ENCODE data around the gene FPGS.
"Not testable (repeated sequence)": the region's sequence is repeated elsewhere in the genome, so short reads cannot be mapped to it uniquely, and the experiment has no call there.

Gene FPGS

DNA sequence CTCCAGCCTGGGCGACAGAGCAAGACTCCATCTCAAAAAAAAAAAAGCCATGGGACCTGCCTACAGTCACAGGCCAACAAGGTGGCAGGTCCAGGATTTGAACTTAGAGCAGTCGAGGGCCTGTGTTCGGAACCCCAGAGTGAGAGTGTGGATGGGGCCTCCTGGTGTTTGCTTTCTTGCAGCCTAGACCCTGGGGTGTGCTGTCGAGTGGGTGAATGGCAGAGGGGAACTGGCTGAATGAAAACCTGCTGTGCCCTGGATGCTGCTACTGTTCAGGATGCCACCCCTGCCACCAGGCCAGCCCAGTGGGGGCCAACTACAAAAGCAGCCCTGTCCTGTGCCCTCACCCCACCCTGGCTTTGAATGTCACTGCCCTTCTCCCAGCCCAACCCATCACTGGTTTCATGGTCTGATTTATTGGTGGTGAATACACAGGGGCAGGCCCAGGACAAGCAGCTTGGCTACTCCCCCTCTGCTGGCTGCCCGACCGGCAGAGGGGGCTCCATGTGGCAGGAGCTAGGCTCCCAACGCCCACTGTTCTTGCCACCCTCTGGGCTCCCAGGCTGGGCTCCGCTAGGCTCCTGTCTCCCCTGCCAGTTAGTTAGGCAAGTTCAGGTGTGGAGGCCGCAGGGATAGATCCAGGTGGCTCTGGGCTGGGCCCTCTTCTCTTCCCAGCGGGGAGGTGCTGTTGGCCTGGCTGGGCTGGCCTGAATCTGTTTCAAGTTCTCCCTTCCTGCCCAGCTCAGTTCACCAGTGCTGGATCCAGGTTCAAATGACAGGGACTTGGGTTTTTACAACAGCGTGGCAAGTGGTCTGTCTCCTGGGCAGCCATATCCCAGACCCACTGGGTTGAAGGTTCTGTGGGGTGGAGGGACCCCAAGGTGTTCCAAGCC is 12.2 kb downstream of the FPGS start:
- DNase-seq, result no peak

DNA sequence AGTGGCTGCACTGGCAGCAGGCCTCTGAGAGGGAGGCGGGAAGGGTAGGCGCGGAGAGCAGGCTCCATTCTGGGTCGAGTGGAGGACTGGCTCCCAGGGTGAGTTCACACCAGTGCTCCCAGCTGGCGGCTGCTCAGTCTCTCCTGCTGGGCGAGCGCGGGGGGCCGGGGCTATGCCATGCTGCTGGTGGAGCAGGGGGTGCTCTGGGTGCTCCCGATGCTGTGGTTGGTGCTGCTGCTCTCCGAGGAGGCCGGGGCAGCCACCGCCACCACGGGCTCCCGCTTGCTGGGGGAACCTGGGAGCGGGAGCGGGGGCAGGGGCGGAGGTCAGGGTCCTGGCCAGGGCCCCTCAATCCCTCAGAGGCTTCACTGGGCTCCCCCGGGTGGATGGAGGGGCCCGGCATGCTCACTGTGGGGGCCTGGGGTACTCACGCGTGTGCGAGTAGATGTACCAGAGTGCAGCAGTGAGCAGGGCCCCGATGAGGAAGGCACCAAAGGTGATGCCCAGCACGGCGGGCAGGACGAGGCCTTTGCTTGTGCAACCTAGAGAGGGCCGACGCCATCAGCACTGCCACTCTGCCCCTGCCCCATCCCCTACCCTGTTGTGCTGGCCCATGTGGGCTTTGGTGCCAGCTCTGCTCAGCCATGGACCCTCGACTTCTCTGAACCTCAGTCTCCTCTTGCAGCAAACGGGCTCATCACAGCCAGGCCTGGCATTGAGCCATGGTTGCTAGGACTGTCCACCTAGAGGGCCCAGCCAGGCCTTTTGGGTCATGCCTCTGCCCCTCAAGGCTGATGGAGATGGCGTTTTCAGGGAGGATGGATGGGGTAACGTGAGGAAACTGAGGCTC is 13.1 kb downstream of the FPGS start:
- no peak for DNase-seq

DNA sequence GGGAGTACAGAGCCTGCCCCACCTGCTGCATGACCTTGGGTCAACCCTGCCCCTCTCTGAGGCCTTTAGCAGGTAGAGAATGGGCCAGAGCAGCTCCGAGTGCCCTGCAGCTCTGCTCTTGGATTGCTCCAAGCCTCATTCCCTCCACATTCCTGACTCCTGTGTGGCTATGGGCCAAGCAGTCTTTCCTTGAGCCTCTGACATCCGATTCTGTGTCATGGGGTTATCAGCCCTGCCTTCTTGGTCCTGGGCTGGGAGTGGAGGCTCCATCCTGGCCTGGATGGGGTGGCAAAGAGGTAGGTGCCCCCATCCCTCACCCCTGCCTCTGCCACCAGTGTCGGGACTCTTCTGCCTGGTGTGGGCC is 13.7 kb downstream of the FPGS start:
- DNase-seq, result no peak

DNA sequence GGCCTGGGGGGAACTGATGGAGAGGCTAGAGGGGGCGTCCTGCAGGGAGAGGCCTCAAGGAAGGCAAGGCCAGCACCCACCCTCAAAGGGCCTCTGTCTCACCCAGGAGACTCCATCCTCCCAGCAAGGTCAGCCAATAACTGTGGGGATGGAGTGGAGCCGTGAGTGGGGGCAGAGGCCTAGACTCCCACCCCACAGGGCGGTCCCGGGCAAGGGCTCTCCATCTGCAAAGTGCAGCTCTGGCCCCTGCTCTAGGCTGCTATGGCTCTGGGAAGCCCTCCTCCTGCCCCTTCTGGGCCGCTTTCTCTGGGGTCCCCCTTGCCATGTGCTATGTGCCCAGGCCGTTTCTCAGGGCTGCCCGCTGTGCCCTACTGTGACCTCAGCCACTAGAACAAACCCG is 14.0 kb downstream of the FPGS start:
- no peak for DNase-seq

DNA sequence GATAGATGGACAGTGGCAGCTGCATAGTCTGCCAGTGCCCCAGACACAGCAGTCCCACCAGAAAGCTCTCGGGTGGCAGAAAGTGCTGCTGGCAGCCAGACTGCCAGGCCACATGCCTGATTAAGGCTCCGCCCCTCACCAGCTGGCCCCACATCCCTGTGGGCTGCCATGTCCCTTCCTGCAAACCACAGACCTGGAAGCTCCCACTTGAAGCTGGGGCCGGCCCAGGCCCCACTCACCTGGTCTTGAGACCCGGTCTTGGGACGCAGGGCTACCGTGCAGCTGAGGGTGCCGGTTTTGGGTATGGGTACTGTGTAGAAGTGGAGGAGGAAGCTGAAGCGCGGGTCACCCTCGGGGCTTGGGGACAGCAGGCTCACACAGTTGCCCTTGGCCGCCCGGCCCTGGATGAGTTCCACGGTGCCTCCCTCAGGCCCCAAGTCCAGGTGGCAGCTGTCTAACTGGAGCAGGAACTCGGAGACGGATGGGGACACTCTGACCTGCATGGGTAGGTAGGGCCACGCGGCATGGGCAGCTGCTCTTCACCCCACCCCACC is 15.3 kb downstream of the FPGS start:
- DNase-seq, result no peak

DNA sequence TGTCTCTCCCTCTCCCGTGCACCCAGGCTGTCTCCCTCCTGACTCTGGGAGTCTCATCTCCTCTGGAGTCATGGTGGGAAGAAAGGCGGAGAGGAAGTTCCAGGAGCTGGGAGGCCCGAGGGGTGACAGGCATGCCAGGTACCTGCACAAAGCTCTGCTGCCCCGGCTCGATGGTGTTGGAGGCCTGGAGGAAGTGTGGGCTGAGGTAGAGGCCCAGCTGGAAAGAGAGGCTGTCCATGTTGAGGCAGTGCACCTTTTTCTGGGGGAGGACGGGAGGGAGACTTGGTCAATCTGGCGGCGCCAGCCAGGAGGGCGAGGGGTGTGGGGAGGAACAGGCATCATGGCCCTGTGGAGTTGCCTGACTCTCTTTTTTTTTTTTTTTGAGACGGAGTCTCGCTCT is 15.9 kb downstream of the FPGS start:
- DNase-seq, result no peak

DNA sequence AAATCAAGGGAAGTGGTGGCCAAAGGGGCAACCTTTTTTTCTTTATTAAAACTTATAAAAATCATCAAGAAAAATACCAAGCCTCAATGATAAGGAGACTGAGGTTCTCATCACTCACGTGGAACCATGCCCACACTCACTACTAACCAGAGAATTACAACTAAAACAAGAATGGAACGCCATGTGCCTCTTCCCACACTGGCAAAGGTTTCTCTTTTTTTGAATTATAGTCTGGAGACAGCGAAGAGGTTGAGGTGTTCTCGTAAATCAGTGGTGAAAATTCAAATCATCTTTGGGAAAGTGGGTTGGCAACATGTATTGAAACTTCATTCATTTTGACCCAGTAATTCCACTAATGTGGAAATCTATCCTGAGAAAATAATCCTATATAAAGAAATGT is 19.4 kb downstream of the FPGS start:
- no peak for DNase-seq

DNA sequence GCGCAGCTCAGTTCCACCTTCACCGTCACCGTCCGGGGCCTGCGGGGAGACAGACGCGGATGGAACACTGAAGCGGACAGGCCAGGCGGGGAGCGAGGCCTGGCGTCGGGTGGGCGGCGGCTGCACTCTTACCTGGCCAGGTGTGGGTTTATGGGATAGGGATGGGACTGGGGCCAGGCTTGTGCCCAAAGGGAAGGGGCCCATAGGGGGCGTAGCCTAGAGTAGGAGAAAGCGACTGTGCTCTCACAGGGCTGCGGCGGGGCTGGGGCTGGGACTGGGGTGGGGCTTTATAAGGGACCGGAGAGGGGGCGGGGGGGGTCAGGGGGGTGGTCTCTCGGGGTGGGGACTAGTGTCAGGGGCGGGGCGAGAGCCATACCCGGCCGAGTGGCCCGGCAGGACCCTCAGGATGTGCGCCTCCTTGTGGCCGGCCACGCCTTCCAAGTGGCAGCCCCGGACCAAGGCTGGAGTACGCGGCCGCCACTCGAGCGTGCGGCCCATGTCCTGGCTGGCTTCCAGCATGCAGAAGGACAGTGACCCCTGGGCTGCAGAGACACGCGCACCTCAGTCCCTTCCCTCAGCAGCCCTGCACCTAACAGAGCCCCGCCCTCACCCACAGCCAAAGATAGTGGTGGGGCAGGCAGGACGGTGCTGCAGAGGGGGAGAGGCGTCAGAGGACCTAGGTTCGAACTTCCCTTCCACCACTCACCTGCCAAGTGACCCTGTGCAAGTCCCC is 22.8 kb downstream of the FPGS start:
- DNase-seq, result no peak

DNA sequence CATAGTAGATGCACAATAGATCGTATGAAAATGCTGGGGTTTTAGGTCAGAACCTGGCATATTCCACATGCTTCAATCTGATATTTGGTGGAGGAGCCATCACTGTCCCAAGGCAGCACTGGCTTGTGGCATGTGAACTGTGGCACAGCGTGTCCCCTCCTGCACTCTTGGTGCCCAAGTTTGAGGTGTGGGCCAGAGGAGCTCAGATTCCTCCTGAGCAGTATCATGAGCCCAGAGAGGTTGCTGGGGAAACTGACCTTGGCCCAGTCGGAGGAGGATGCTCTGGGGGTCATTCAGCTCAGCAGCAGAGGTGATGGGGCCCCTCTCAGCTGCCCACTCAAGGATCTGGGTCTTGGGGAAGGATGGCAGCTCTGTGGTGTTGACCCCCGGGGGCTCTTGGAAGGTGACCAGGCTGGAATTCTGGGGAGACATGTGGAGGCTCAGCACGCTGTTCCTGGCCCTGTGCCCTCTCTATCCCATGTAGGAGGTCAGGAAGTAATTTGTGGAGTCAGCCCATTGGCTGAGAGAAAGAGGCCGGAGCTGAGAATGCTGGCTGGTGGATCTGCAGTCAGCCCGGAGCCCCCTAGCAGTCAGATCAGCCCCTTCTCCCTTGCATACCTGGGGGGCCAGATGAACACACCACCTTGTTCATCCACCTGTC is 23.7 kb downstream of the FPGS start:
- no peak for DNase-seq

DNA sequence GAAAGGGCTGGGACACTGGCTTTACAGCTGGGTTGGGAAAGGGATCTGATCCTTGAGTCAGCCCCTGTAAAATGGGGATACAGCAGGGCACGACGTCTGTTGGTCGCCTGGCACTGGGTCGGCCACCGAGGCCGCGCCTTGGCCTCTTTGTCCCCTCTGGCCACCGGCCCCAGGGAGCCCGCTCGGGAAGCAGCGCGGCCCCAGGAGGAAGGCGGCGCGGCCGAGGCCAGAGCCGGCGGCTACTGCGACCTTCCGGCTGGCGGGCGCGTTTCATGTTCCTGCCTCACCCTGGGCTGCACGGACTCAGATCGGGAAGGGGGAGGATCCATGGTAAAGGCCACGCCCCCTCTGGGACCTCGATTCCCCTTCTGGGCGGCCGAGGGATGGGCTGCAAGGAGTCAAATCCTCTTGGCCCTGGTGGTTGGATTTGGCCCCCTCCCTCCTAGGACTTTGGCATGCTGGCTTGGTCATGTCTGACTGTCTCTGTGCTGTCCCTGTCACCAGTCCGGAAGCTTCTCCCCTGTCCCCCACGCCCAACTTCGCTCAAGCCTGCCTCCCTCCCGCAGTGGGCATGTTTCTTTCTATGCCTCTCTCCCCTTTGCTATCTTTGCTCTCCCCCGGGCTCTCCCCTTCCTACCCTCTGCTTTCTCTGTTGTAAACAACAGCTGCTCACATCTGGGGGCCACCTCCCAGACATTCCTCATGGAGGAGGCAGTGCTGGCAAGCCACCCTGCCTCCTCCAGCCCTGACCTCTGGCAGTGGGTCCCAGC is 25.8 kb downstream of the FPGS start:
- DNase-seq, result peak in 1 of 2 donors; percentile 19

DNA sequence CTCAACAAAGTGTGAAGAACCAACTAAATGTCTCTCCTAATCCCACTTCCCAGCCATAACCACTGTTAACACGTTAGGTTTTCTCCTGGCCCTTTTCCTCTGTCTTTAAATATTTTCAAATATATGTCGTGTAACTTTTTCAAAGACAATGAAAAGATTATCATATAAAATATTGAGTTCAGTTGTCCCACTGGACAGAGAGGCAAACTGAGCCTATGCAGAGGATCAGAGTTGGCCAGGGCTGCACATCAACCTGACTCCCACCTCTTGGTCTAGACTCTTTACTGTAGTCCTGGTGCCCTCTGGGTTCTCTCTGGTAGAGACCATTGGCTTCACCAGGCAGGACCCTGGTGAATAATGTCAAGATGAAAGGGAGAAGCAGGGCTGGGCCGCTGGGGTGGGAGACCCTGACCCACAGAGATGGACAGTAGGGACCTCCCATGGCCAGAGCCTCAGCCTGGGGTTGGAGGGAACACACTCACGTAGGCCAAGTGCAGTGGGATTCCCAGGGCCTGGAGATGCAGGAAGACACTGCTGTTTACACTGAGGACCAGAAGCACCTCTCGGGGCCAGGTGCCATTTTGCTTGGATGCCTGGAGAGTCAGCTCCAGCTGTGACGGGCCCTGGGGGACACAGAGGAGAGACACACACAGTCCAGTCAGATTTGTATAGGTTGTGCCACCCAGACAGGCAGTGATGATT is 26.7 kb downstream of the FPGS start:
- DNase-seq, result no peak

DNA sequence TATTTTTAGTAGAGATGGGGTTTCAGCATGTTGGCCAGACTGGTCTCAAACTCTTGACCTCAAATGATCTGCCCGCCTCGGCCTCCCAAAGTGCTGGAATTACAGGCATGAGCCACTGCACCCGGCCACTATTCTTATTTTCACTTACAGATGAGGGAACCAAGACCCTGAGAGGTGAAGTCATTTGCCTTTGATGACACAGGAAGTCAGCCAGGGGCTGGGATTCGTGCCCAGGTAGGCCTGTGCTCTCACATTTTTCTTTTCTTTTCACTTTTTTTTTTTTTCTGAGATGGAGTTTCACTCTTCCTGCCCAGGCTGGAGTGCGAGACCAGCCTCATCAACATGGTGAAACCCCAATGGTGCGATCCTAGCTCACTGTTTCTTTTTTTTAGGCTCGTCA is 29.6 kb downstream of the FPGS start:
- DNase-seq, result no peak

DNA sequence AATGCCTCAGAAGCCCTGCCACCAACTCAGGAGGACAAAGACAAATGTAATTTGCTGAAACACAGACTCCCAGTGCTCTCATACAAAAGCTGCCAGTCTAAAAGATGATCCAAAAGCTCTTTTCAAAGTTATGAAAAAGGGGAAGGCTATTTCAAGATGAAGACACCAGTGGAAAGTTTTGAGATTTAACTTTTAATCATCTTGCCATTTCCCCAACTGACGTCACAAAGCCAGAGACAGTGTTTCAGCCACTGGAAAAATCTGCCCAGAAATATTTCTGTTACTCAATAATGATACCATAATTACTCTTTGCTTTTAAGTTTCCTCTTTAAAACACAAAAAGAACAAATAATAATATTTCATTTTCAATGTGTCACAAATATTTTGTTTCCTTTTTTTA is 30.9 kb downstream of the FPGS start:
- no peak for DNase-seq

DNA sequence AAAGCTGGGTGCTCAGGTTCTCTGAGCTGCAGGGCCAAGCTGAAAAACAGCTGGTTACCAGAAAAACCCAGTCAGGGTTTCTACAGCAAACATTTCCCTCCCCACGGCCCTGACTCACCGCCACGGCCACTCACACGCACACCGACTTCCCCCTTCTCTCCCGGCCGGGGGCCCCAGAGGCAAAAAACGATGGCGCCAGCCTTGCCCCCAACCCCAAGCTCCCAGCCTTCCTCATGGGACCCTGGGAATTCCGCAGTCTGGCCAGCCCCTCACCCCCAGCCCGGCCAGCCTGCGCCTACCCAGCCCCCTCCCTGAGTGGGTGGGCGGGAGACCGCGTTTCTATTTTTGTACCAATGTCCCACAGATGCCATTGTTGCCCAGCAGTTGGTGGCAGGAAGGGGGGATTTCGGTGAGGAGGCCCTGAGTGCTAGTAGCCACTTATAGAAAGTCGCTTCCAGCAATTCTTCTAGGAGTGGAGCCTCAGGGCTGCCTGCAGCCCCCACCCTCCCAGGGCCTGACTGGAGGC is 33.4 kb downstream of the FPGS start:
- DNase-seq, result peak in 1 of 2 donors; percentile 68

DNA sequence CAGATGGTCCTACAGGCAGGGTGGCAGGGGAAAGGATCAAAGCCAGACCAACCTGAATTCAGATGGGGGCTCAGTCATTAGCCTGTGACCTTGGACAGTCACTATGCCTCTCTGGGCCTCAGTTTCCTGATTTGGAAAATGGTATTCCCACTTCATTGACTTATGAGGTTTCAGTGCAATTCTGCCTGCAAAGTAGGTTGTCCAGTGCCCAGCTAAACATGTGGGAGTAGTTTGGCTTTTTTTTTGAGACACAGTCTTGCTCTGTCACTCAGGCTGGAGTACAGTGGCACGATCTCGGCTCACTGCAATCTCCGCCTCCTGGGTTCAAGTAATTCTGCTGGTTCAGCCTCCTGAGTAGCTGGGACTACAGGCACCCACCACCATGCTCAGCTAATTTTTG is 33.9 kb downstream of the FPGS start:
- not testable (repeated sequence) for DNase-seq

DNA sequence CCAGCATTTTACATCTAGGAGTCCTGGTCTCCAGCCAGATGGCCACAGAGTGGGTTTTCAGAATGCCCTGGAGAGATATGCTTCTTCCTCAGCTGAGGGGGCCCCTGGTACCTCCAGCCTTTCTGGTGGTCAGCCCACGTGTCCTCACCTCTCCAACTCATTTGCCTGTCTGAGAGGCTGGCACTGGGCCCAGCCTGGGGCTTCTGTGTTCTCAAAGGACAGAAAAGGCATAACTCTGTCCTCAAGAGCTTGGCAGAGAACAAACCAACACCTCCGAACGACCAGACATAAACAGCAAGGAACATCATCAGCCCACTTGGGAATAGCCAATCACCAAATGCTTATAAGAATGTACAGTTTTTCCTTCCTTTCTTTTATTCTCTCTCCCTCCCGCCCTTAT is 34.7 kb downstream of the FPGS start:
- DNase-seq, result no peak

DNA sequence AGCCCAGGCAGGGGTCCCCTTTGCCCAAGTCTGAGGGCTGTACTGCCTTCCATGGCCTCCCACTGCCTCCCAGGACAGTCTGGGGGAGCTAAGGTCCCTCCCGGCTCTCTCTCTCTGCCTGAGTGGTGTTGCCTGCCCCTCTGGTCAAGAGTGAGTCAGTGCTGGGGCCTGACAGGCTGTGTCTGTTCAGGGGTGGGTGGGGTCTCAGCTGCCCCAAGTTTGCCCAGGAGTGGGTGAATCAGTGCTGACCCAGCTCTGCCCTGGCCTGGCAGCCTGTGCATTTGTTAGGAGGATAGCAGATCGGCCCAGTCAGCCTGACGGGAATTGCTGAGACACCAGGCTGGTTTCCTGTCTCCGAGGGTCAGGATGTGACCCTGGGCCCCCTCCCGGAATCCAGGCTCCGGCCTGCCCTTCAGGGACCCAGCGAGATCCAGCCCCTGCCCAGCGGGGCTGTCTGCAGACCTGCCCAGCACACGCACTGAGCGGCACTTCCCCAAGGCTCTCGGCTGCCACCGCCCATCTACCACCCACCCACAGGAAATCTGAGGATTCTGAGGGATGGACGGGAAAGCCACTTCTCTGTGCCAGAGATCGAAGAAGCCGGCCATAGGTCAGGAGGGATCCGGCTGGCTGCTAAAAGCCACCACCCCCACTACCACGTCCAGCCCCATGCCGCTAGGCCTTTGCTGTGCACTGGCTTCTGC is 35.8 kb downstream of the FPGS start:
- peak in 1 of 2 donors; percentile 68 for DNase-seq

DNA sequence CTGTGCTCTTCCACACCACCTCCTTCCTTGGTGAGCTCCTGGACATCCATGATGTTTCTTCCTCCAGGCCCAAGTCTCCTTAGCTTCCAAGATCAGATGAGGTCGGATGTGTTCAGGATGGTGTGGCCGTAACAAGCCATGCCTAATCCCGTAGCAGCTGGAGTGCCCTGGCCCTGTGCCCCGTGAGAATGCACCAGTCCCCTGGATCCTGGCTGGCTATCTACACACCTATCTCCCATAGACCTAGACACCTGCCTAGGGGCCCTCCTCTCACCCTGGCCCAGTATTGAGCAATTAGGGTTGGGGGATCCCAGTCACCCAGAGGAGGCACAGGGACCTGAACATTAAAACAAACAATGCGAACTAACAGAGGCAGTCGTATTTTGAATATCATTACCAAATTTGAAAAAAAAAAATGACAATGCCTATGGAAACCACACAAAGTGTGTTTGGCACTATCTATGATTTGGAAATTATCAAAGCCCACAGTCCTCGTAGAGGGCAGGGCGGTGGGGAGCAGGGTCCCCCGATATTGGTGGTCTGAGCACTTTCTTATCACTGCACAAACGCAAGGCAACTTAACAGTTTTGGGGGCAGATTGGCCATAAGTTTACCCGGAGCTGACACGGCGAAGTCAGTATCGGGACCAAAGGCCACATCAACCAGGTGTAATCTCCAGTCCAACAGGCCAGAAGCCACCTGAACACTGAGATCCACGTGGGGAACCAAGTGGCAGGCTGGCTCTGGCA is 38.6 kb downstream of the FPGS start:
- DNase-seq, result no peak

DNA sequence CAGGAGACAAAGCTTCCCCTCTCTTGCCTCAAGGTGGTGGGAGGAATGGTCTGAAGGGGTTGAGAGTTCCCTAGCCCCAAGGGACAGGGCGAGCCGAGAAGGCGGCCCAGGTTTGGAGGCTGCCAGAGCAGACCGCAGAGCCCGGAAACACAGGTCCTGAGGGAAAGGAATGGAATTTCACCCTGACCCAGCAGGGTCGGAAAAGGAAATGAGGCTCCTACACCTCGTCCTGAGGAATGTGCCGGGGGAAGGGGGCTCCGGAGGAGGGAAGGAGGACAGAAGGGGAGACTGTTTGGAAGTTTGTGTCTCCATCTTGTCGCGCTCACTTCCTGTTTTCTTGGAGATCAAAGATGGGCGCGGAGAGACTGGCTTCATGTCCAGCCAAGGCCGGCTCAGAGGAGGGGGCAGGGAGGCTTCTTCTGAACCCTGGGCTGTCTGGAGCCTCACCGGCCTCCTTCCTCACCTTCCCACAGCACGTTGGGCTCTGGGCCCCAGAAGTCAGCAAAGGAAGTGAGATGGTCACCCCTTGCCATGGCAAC is 42.2 kb downstream of the FPGS start:
- DNase-seq, result no peak
